Thyroid gland (tissue), 4 donors: ENCODE data around the gene CXCR4. TPM values are rescaled to one million over a fixed set of nuclear protein-coding genes. Genes with fewer than 3 reads are reported as not detected.

Source experiments
- DNase-seq, 2 donors: peaks; one replicate each; pipeline ENCODE4 v3.0.0-alpha.2; 2019
- H3K27ac ChIP-seq, 3 donors: fragments of 200-600 bp; sonication (generic); 1 replicate in 2 of 3; 2 replicates in 1 of 3; pipeline ENCODE4 v1.5.1; 2016 to 2019; ENCODE audit warnings: mild to moderate bottlenecking in 1 of 3, moderate library complexity in 1 of 3
- H3K27me3 ChIP-seq: fragments of 200-600 bp; sonication (generic); one replicate; pipeline ENCODE4 v1.5.1; 2019
- H3K36me3 ChIP-seq, 2 donors: fragments of 200-600 bp; sonication (generic); one replicate each; pipeline ENCODE4 v1.5.1; 2016 to 2019
- H3K4me1 ChIP-seq, 2 donors: fragments of 200-600 bp; sonication (generic); one replicate each; pipeline ENCODE4 v1.5.1; 2017 to 2019
- H3K4me3 ChIP-seq, 3 donors: fragments of 200-600 bp; sonication (generic); replicated peaks in 1 of 3; 1 replicate in 2 of 3; 2 replicates in 1 of 3; pipeline ENCODE4 v1.5.1; 2016; ENCODE audit warnings: mild to moderate bottlenecking in 1 of 3
- H3K9me3 ChIP-seq: fragments of 200-600 bp; sonication (generic); one replicate; pipeline ENCODE4 v1.5.1; 2017
- CTCF ChIP-seq, 6 experiments: fragments of 200-600 bp in 3 of 6; fragments of 450-650 bp in 3 of 6; sonication (generic) in 3 of 6; IDR thresholded peaks; one replicate each; pipeline ENCODE4 v1.5.1; 2016 to 2019; ENCODE audit warnings: antibody characterized with exemption in 6 of 6, mild to moderate bottlenecking in 2 of 6, inconsistent platforms in 1 of 6, moderate library complexity in 1 of 6
- POLR2A ChIP-seq, 2 donors: fragments of 450-650 bp; IDR thresholded peaks; one replicate each; pipeline ENCODE4 v1.6.1; 2017; ENCODE audit warnings: antibody characterized with exemption in 2 of 2, mild to moderate bottlenecking in 2 of 2, moderate library complexity in 1 of 2
- WGBS, 2 donors: methylation state at CpG; one replicate each; pipeline ENCODE4 v1.1.5; 2017; 5-methylcytosine and 5-hydroxymethylcytosine counted together
- intact Hi-C: fragments of 100-400 bp; cut with DNase I; formaldehyde crosslinking; loops from one replicate; pipeline ENCODE4 v1.15.1; 2023
- total RNA-seq, 4 donors: library from RNA; depleted of rRNA; stranded (reverse); fragments of >200 nt; gene quantifications; one replicate each; pipeline ENCODE4 v1.2.3, GENCODE V29; 2016

The CXCR4 gene
- total RNA-seq, 4 donors from 2014 or later: 7.1 to 17.5 (median 13.5) TPM

- H3K36me3 ChIP-seq: no peaks in the 10 kb centered on the region
- 2 to 3% methylated on average over 23 to 30 of the region's 30 CpGs for WGBS, 2 donors
- peak overlapping the region in 1 of 3 donors; percentile 9 for H3K27ac ChIP-seq
- H3K4me1 ChIP-seq: peaks cover 17 to 24% of the 10 kb centered on the region in 2 donors
- peak overlapping the region in 1 of 3 donors; percentile 31 for H3K4me3 ChIP-seq
- no peak for TF ChIP-seq POLR2A (IDR thresholded peaks at IDR 0.05)
- TF ChIP-seq CTCF (IDR thresholded peaks at IDR 0.05): no peak
- intact Hi-C loops: no loop called here
- H3K27me3 ChIP-seq: no peaks in the 10 kb centered on the region
- DNase-seq: peak; percentile 25 to 41
- H3K9me3 ChIP-seq: no peaks in the 10 kb centered on the region
Observed at GRCh38 chr2:136116151-136116812, 1.7 kb downstream of the CXCR4 start.

- Histone ChIP-seq H3K4me1 (peaks cover 17 to 24% of the 10 kb centered on the region in 2 donors), H3K9me3 (no peaks in the 10 kb centered on the region)
- intact Hi-C loops: no loop called here
Observed at GRCh38 chr2:136115183-136115761, 2.7 kb downstream of the CXCR4 start.

GRCh38 chr2:136114382-136114781 lies 3.6 kb downstream of the CXCR4 start:
- Histone ChIP-seq H3K4me3 (no peak overlapping the region), H3K4me1 (peaks cover 17 to 24% of the 10 kb centered on the region in 2 donors), H3K27me3 (no peaks in the 10 kb centered on the region), H3K27ac (no peak overlapping the region), H3K9me3 (no peaks in the 10 kb centered on the region), H3K36me3 (no peaks in the 10 kb centered on the region)
- 91 to 92% methylated on average over 6 of the region's 6 CpGs for WGBS, 2 donors
- no peak for TF ChIP-seq POLR2A (IDR thresholded peaks at IDR 0.05)
- TF ChIP-seq CTCF (IDR thresholded peaks at IDR 0.05): no peak
- DNase-seq: no peak
- intact Hi-C loops: no loop called here

More at GRCh38 chr2:136115183-136115761, 2.7 kb downstream of the CXCR4 start:
- TF ChIP-seq POLR2A (IDR thresholded peaks at IDR 0.05): no peak
- TF ChIP-seq CTCF (IDR thresholded peaks at IDR 0.05): no peak
- 93 to 96% methylated on average over 11 to 12 of the region's 12 CpGs for WGBS, 2 donors
- no peaks in the 10 kb centered on the region for H3K36me3 ChIP-seq
- no peak overlapping the region for H3K4me3 ChIP-seq
- no peak for DNase-seq
- no peak overlapping the region for H3K27ac ChIP-seq
- no peaks in the 10 kb centered on the region for H3K27me3 ChIP-seq

- DNase-seq: no peak
- Histone ChIP-seq H3K27ac (no peak overlapping the region), H3K4me3 (no peak overlapping the region), H3K36me3 (no peaks in the 10 kb centered on the region), H3K27me3 (no peaks in the 10 kb centered on the region), H3K4me1 (peaks cover 17 to 19% of the 10 kb centered on the region in 2 donors), H3K9me3 (no peaks in the 10 kb centered on the region)
- WGBS, 2 donors: 75% methylated on average over 6 of the region's 6 CpGs
- intact Hi-C loops: no loop called here
- TF ChIP-seq CTCF (IDR thresholded peaks at IDR 0.05) (no peak), POLR2A (IDR thresholded peaks at IDR 0.05) (no peak)
Observed at GRCh38 chr2:136113209-136113971, 4.6 kb downstream of the CXCR4 start.
